Measurements from ENCODE around the gene ZCCHC24. TPM values are rescaled to one million over a fixed set of nuclear protein-coding genes. Genes with fewer than 3 reads are reported as not detected.

The ZCCHC24 gene
- total RNA-seq, 1 experiment from 2014 or later, result 3.8 TPM

- H3K4me1 Mint-ChIP-seq, result peaks cover 0 to 2% of the 10 kb centered on the region in 2 experiments; a peak in 2 of 4 replicates
- no peak overlapping the region for H3K14ac ChIP-seq (ENCODE audit: insufficient read depth, low read length)
- no CpG with 5 or more reads among the region's 1 CpG for WGBS (ENCODE audit: extremely low coverage, insufficient read length, low lambda C conversion rate)
Measured at GRCh38 chr10:79482304-79482703, 36.9 kb upstream of the ZCCHC24 start.

More at GRCh38 chr10:79482304-79482703, 36.9 kb upstream of the ZCCHC24 start:
- no peak overlapping the region for H3K27ac ChIP-seq (ENCODE audit: insufficient read length, low read depth, low read length)
- H3K27ac Mint-ChIP-seq, result no peak overlapping the region
- H3K79me1 ChIP-seq (ENCODE audit: insufficient read depth, low read depth, low read length, poor library complexity, severe bottlenecking), result no peaks in the 10 kb centered on the region
- no peak overlapping the region for H2BK12ac ChIP-seq (ENCODE audit: insufficient read length, low read depth, low read length)
- no peaks in the 10 kb centered on the region for H3K36me3 Mint-ChIP-seq (ENCODE audit: insufficient read depth in 1 of 3, low read depth in 3 of 3)
- no peaks in the 10 kb centered on the region for H3K23me2 ChIP-seq (ENCODE audit: insufficient read length, low read depth, low read length, poor library complexity, severe bottlenecking)
- H4K8ac ChIP-seq (replicated peaks; ENCODE audit: insufficient read length, low read depth, low read length), result no peak overlapping the region
- H3K4me1 ChIP-seq (ENCODE audit: insufficient read depth, low read length), result no peaks in the 10 kb centered on the region
- no peak overlapping the region for H3K4ac ChIP-seq (ENCODE audit: low read depth, low read length)
- no peak overlapping the region for H3K4me2 ChIP-seq (ENCODE audit: insufficient read depth, insufficient read length, low read length)
- DNase-seq, result peak; percentile 2
- no peaks in the 10 kb centered on the region for H3K27me3 ChIP-seq (ENCODE audit: insufficient read depth, low read length)
- no peak overlapping the region for H3K9ac ChIP-seq (ENCODE audit: extremely low read depth, insufficient read length, low read length)
- no peak overlapping the region for H2BK120ac ChIP-seq (ENCODE audit: low read depth, low read length, poor library complexity, severe bottlenecking)
- H3K79me2 ChIP-seq (ENCODE audit: insufficient read depth, low read length), result no peaks in the 10 kb centered on the region
- no peak overlapping the region for H3K18ac ChIP-seq (ENCODE audit: insufficient read length, low read depth, low read length)
- no peaks in the 10 kb centered on the region for H4K20me1 ChIP-seq (ENCODE audit: control insufficient read depth, insufficient read depth, insufficient read length)
- no peak overlapping the region for H2BK5ac ChIP-seq (ENCODE audit: insufficient read length, low read length)
- no peak overlapping the region for H2AK5ac ChIP-seq (ENCODE audit: insufficient read length, low read length)
- H4K91ac ChIP-seq (ENCODE audit: insufficient read length, low read depth, low read length), result no peak overlapping the region
- peaks cover 19% of the 10 kb centered on the region for H3K27me3 Mint-ChIP-seq (ENCODE audit: low read depth)
- H3K23ac ChIP-seq (ENCODE audit: insufficient read length, low read depth, low read length), result no peak overlapping the region
- no peak overlapping the region for H3K4me3 Mint-ChIP-seq
- no peak for TF ChIP-seq CTCF (conservative IDR thresholded peaks at IDR 0.05)
- H3K56ac ChIP-seq (ENCODE audit: insufficient read length, low read depth, low read length), result no peak overlapping the region
- H2BK20ac ChIP-seq (ENCODE audit: low read depth, low read length, poor library complexity, severe bottlenecking), result no peak overlapping the region
- H3K9me3 Mint-ChIP-seq, result peaks cover 0 to 4% of the 10 kb centered on the region in 2 experiments; a peak in 1 of 5 replicates
- H2BK15ac ChIP-seq (ENCODE audit: low read depth, low read length), result no peak overlapping the region
- no peaks in the 10 kb centered on the region for H3K9me3 ChIP-seq (ENCODE audit: control insufficient read depth, low read depth, low read length)
- H4K5ac ChIP-seq (ENCODE audit: insufficient read length, low read depth, low read length), result no peak overlapping the region
- no peak overlapping the region for H3T11ph ChIP-seq (ENCODE audit: low read length)
- no peak overlapping the region for H2AFZ ChIP-seq (ENCODE audit: low read length)
